Measurements from ENCODE around the gene OSBPL2. TPM values are rescaled to one million over a fixed set of nuclear protein-coding genes. Genes with fewer than 3 reads are reported as not detected.

OSBPL2 gene
- total RNA-seq, 1 donor from 2014 or later: 25.0 TPM

- Histone ChIP-seq H3K27me3 (peaks cover 11% of the 10 kb centered on the region), H3K36me3 (no peaks in the 10 kb centered on the region), H3K4me1 (no peaks in the 10 kb centered on the region), H3K27ac (no peak overlapping the region), H3K4me3 (no peak overlapping the region), H3K9me3 (no peaks in the 10 kb centered on the region)
- intact Hi-C loops (cut with DNase I): no loop called here
- DNase-seq (ENCODE audit: low spot score in 2 of 2): no peak
- no peak for TF ChIP-seq CTCF (IDR thresholded peaks at IDR 0.05)
Observed at GRCh38 chr20:62211769-62212288, 26.5 kb upstream of the OSBPL2 start.

GRCh38 chr20:62212299-62212698 lies 26.0 kb upstream of the OSBPL2 start:
- DNase-seq (ENCODE audit: low spot score in 2 of 2): no peak
- no peaks in the 10 kb centered on the region for H3K4me1 ChIP-seq
- peaks cover 11% of the 10 kb centered on the region for H3K27me3 ChIP-seq
- H3K9me3 ChIP-seq: no peaks in the 10 kb centered on the region
- H3K36me3 ChIP-seq: no peaks in the 10 kb centered on the region
- intact Hi-C loops (cut with DNase I): no loop called here
- H3K27ac ChIP-seq: no peak overlapping the region
- H3K4me3 ChIP-seq: no peak overlapping the region
- no peak for TF ChIP-seq CTCF (IDR thresholded peaks at IDR 0.05)

GRCh38 chr20:62214067-62214466 lies 24.3 kb upstream of the OSBPL2 start:
- Histone ChIP-seq H3K9me3 (no peaks in the 10 kb centered on the region), H3K27me3 (peaks cover 25% of the 10 kb centered on the region), H3K4me3 (no peak overlapping the region), H3K36me3 (no peaks in the 10 kb centered on the region), H3K27ac (no peak overlapping the region), H3K4me1 (no peaks in the 10 kb centered on the region)
- DNase-seq (ENCODE audit: low spot score in 2 of 2): no peak
- intact Hi-C loops (cut with DNase I): no loop called here
- no peak for TF ChIP-seq CTCF (IDR thresholded peaks at IDR 0.05)

- DNase-seq (ENCODE audit: low spot score in 2 of 2): no peak
- Histone ChIP-seq H3K36me3 (no peaks in the 10 kb centered on the region), H3K4me3 (no peak overlapping the region), H3K27ac (no peak overlapping the region), H3K9me3 (no peaks in the 10 kb centered on the region), H3K27me3 (peaks cover 19% of the 10 kb centered on the region), H3K4me1 (peaks cover 3% of the 10 kb centered on the region in 2 donors)
- intact Hi-C loops (cut with DNase I): no loop called here
- no peak for TF ChIP-seq CTCF (IDR thresholded peaks at IDR 0.05)
Observed at GRCh38 chr20:62215020-62215990, 23.0 kb upstream of the OSBPL2 start.

- no peak for TF ChIP-seq CTCF (IDR thresholded peaks at IDR 0.05)
- Histone ChIP-seq H3K27me3 (peaks cover 21% of the 10 kb centered on the region), H3K36me3 (no peaks in the 10 kb centered on the region), H3K27ac (no peak overlapping the region), H3K4me1 (peaks cover 3 to 7% of the 10 kb centered on the region in 2 donors), H3K4me3 (no peak overlapping the region), H3K9me3 (no peaks in the 10 kb centered on the region)
- no peak for DNase-seq (ENCODE audit: low spot score in 2 of 2)
- intact Hi-C loops (cut with DNase I): no loop called here
Observed at GRCh38 chr20:62215991-62216635, 22.2 kb upstream of the OSBPL2 start.
